Neural cell (in vitro differentiated cells): ENCODE results near the gene NPRL2.

ENCODE experiments used
- CTCF ChIP-seq: fragments of 450-650 bp; IDR thresholded peaks from 2 replicates; pipeline ENCODE4 v1.5.1; 2014; ENCODE audit warnings: antibody characterized with exemption, mild to moderate bottlenecking, moderate library complexity; ENCODE audit not compliant: poor library complexity, severe bottlenecking
- RAD21 ChIP-seq: fragments of 450-650 bp; conservative IDR thresholded peaks from 2 replicates; pipeline ENCODE4 v1.6.1; 2014; ENCODE audit warnings: antibody characterized with exemption, mild to moderate bottlenecking, moderate library complexity

GRCh38 chr3:50319894-50320625 is 30.5 kb downstream of the NPRL2 start:
- TF ChIP-seq CTCF, result no peak
- no peak for TF ChIP-seq RAD21
